A549 (cell line): ENCODE measurements around the gene TIMM10. TPM values are rescaled to one million over a fixed set of nuclear protein-coding genes. Genes with fewer than 3 reads are reported as not detected.

ENCODE experiments used
- ATAC-seq, 2 experiments: fragments of 200-7000 bp in 1 of 2; fragments of >200 bp in 1 of 2; cut with Nextera tagmentation in 1 of 2; cut with Tn5 transposase in 1 of 2; 3 replicates each; pipeline versions ENCODE4 v1.8.0 to v1.9.1; 2018 to 2020; ENCODE audit warnings: mild to moderate bottlenecking in 1 of 2, moderate library complexity in 1 of 2
- CTCF ChIA-PET: fragments of 300-600 bp; sonication (Branson Sonifier 250); formaldehyde crosslinking; extraction: SDS; loops from one replicate; lab custom pipeline; 2021; ENCODE audit warnings: antibody characterized with exemption, inconsistent platforms; lab: Yijun Ruan, JAX
- POLR2A ChIA-PET: fragments of 350-600 bp; formaldehyde crosslinking; extraction: SDS; loops from one replicate; lab custom pipeline; 2021; ENCODE audit warnings: antibody characterized with exemption, inconsistent platforms; lab: Yijun Ruan, JAX
- DNase-seq, 2 experiments: peaks; one replicate each; pipeline versions ENCODE4 v3.0.0 to v3.0.0-alpha.2; 2011 to 2016; ENCODE audit warnings: low read depth in 1 of 2, low spot score in 1 of 2
- FAIRE-seq: peaks from 2 replicates; lab custom pipeline; 2011; peaks lifted over from hg19 to GRCh38; lab: Jason Lieb, UNC
- H3K27ac ChIP-seq, 2 experiments: fragments of >200 bp; sonication (Bioruptor Twin); formaldehyde crosslinking; 3 replicates each; pipeline ENCODE4 v1.5.1; 2016 to 2017
- H3K4me1 ChIP-seq: fragments of >200 bp; sonication (Bioruptor Twin); formaldehyde crosslinking; 3 replicates; pipeline ENCODE4 v1.6.1; 2016
- H3K4me2 ChIP-seq: fragments of >200 bp; sonication (Bioruptor Twin); formaldehyde crosslinking; 3 replicates; pipeline ENCODE4 v1.6.1; 2016
- H3K4me3 ChIP-seq: fragments of >200 bp; sonication (Bioruptor Twin); formaldehyde crosslinking; 3 replicates; pipeline ENCODE4 v1.5.1; 2016
- H3K9me3 ChIP-seq: fragments of >200 bp; sonication (Bioruptor Twin); formaldehyde crosslinking; 3 replicates; pipeline ENCODE4 v1.6.1; 2016
- CHD2 ChIP-seq: fragments of 150-350 bp; IDR thresholded peaks from 2 replicates; pipeline ENCODE4 v1.6.1; 2014; ENCODE audit warnings: low read length; ENCODE audit not compliant: partially characterized antibody
- EHMT2 ChIP-seq: fragments of 200-600 bp; sonication (generic); IDR thresholded peaks from 2 replicates; pipeline ENCODE4 v1.6.1; 2016; ENCODE audit warnings: antibody characterized with exemption, low read depth, mild to moderate bottlenecking, moderate library complexity
- FOSB ChIP-seq: fragments of 250-450 bp; sonication (Bioruptor Pico); IDR thresholded peaks from 2 replicates; pipeline ENCODE4 v1.5.0; 2020; ENCODE audit warnings: mild to moderate bottlenecking, moderate library complexity
- FOXS1 ChIP-seq: fragments of 250-450 bp; sonication (Bioruptor Pico); IDR thresholded peaks from 2 replicates; pipeline ENCODE4 v1.5.0; 2020; ENCODE audit warnings: mild to moderate bottlenecking, moderate library complexity
- HDAC2 ChIP-seq: fragments of 200-600 bp; sonication (generic); IDR thresholded peaks from 2 replicates; pipeline ENCODE4 v1.6.1; 2016
- HOXB13 ChIP-seq: fragments of 250-450 bp; sonication (Bioruptor Pico); IDR thresholded peaks from 2 replicates; pipeline ENCODE4 v1.5.0; 2020; ENCODE audit warnings: low read depth, mild to moderate bottlenecking, moderate library complexity
- JUN ChIP-seq, 2 experiments: fragments of >200 bp; sonication (Bioruptor Twin); formaldehyde crosslinking; IDR thresholded peaks; 2 replicates in 1 of 2; 3 replicates in 1 of 2; pipeline ENCODE4 v1.6.1; 2016 to 2017
- JUNB ChIP-seq: fragments of >200 bp; sonication (Bioruptor Twin); formaldehyde crosslinking; IDR thresholded peaks from 2 replicates; pipeline ENCODE4 v1.6.1; 2016
- KDM1A ChIP-seq: fragments of 200-600 bp; sonication (generic); IDR thresholded peaks from 2 replicates; pipeline ENCODE4 v1.6.1; 2016; ENCODE audit warnings: low read depth, mild to moderate bottlenecking
- MAFK ChIP-seq: fragments of 450-650 bp; IDR thresholded peaks from 2 replicates; pipeline ENCODE4 v1.6.1; 2014; ENCODE audit not compliant: partially characterized antibody
- MYC ChIP-seq: IDR thresholded peaks from 2 replicates; pipeline ENCODE4 v1.6.1; 2012; ENCODE audit warnings: mild to moderate bottlenecking, inconsistent platforms, low read length, improper control_type of control experiment, borderline replicate concordance
- PHF8 ChIP-seq: fragments of 200-600 bp; sonication (generic); IDR thresholded peaks from 2 replicates; pipeline ENCODE4 v1.6.1; 2016; ENCODE audit warnings: low read depth, mild to moderate bottlenecking, antibody characterized with exemption, moderate library complexity, borderline replicate concordance
- POLR2A ChIP-seq: IDR thresholded peaks from 2 replicates; pipeline ENCODE4 v1.6.1; 2012; ENCODE audit warnings: mild to moderate bottlenecking, low read length
- RAD21 ChIP-seq, 2 experiments: fragments of >200 bp in 1 of 2; sonication (Bioruptor Twin) in 1 of 2; formaldehyde crosslinking in 1 of 2; IDR thresholded peaks in 1 of 2; conservative IDR thresholded peaks in 1 of 2; 2 replicates in 1 of 2; 3 replicates in 1 of 2; pipeline ENCODE4 v1.6.1; 2012 to 2018; ENCODE audit warnings: inconsistent platforms in 1 of 2
- RCOR1 ChIP-seq: fragments of 150-350 bp; IDR thresholded peaks from 2 replicates; pipeline ENCODE4 v1.6.1; 2014; ENCODE audit warnings: antibody characterized with exemption, low read length, low read depth
- RFX5 ChIP-seq: fragments of 450-650 bp; IDR thresholded peaks from 2 replicates; pipeline ENCODE4 v1.7.1; 2014; ENCODE audit warnings: antibody characterized with exemption, mild to moderate bottlenecking, moderate library complexity
- RNF2 ChIP-seq: fragments of 200-600 bp; sonication (generic); IDR thresholded peaks from 2 replicates; pipeline ENCODE4 v1.6.1; 2016; ENCODE audit warnings: low read depth, mild to moderate bottlenecking, antibody characterized with exemption, moderate library complexity, borderline replicate concordance
- TP53 ChIP-seq: fragments of 250-450 bp; sonication (Bioruptor Pico); IDR thresholded peaks from 2 replicates; pipeline ENCODE4 v1.5.0; 2021; ENCODE audit warnings: mild to moderate bottlenecking, moderate library complexity
- ZFP36 ChIP-seq: fragments of 450-650 bp; IDR thresholded peaks from 2 replicates; pipeline ENCODE4 v1.6.1; 2014; ENCODE audit warnings: borderline replicate concordance; ENCODE audit not compliant: partially characterized antibody
- WGBS: methylation state at CpG from one replicate; pipeline ENCODE4 v1.1.6; 2017; ENCODE audit errors: missing lambda C conversion rate; 5-methylcytosine and 5-hydroxymethylcytosine counted together
- polyA minus RNA-seq: library from RNA; depleted of rRNA, polyadenylated mRNA; stranded (reverse); fragments of >200 nt; gene quantifications from 2 replicates; pipeline ENCODE4 v1.2.3, GENCODE V29; 2011; rRNA and poly(A)+ RNA removed
- polyA plus RNA-seq, 4 experiments: library from polyadenylated mRNA; depleted of rRNA in 3 of 4; stranded (reverse); fragments of >200 nt; fragmentation: RNase III in 1 of 4; extraction: RNeasy Plus Mini Kit Qiagen cat#74134 plus additional on column Dnase treatment in 1 of 4; gene quantifications; 2 replicates in 3 of 4; 3 replicates in 1 of 4; pipeline ENCODE4 v1.2.3, GENCODE V29; 2011 to 2017
- TF ChIP-seq, protein P1 (sequence below): IDR thresholded peaks from 2 replicates; pipeline ENCODE4 v1.6.1; 2012
- TF ChIP-seq, protein P2 (sequence below): IDR thresholded peaks from 2 replicates; pipeline ENCODE4 v1.6.1; 2012; ENCODE audit warnings: low read depth, borderline replicate concordance
- TF ChIP-seq, protein P3 (sequence below): fragments of 450-650 bp; IDR thresholded peaks from 2 replicates; pipeline ENCODE4 v1.6.1; 2014; ENCODE audit warnings: antibody characterized with exemption
- TF ChIP-seq, protein P4 (sequence below): fragments of 150-350 bp; IDR thresholded peaks from 2 replicates; pipeline ENCODE4 v1.6.1; 2014; ENCODE audit warnings: low read depth, mild to moderate bottlenecking, low read length
- TF ChIP-seq, protein P5 (sequence below): fragments of >200 bp; sonication (Bioruptor Twin); formaldehyde crosslinking; IDR thresholded peaks from 3 replicates; pipeline ENCODE4 v1.6.1; 2016
- TF ChIP-seq, protein P6 (sequence below): fragments of 250-450 bp; sonication (Bioruptor Pico); IDR thresholded peaks from 2 replicates; pipeline ENCODE4 v1.5.0; 2021; ENCODE audit warnings: mild to moderate bottlenecking, moderate library complexity, borderline replicate concordance

The TIMM10 gene, protein sequence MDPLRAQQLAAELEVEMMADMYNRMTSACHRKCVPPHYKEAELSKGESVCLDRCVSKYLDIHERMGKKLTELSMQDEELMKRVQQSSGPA
- polyA plus RNA-seq (2011; rRNA removed) (248 and 249 TPM in 2 replicates), polyA plus RNA-seq (2017; fragmentation: RNase III; extraction: RNeasy Plus Mini Kit Qiagen cat#74134 plus additional on column Dnase treatment) (172 to 184 TPM (median 179 TPM) in 3 replicates), polyA minus RNA-seq (74.6 and 86.9 TPM in 2 replicates)
- polyA plus RNA-seq (2012; cell fraction: cytosol; rRNA removed), result 322 and 442 TPM in 2 replicates
- 167 and 200 TPM in 2 replicates for polyA plus RNA-seq (2012; cell fraction: nucleus; rRNA removed)

DNA sequence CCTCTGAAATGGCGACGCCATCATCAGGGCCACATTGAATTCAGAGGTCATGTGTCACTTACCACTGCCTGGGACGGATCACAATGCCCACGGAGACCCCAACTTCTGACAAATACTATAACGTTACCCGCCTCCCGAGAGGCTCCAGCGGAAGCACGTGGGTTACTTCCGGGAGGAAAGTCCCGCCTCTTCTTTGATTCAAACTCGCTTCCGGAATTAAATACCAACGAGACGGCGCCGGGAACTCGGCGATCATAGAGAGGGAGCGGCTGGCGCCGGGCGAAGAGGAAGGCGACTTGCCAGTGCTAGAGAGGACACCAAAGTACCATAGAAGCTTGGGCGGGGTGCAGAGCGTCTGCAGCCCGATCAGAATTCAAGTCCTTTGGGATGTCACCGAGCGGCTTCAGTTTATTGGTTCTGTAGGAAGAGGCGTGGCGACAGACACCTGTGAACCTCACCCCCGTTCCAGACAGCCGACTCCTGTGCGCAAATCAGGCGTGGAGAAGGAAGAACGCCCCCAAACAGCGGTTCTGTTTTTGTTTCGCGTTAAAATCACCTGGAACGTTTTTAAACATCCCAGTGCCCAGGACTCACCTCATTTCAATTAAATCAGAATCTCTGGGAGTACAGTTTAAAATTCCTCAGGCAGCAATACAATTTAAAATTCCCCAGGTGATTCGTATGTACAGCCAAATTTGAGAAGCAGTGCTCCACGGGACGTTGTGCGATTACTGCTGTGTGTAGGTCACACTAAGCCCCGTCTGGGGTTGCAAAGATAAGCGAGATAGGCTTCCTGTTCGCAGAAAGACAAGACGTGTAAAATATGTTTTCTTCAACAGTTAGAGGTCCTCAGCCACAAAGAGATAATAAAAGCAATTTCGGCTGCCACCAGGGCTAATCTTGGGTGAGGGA is at the start of gene TIMM10:
TIMM10 (minus strand) TSS at position 159 of the 912 bp plus-strand sequence. CDS start 565 bp downstream, outside the sequence.
- H3K4me1 ChIP-seq, result peaks cover 12% of the 10 kb centered on the region
- 2% methylated on average over 41 of the region's 49 CpGs for WGBS
- TF ChIP-seq MYC, result peak; percentile 66; the same call in 1 of the 2 replicates
- TF ChIP-seq, protein P1, sequence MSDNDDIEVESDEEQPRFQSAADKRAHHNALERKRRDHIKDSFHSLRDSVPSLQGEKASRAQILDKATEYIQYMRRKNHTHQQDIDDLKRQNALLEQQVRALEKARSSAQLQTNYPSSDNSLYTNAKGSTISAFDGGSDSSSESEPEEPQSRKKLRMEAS, result peak; percentile 97
- TF ChIP-seq, protein P2, sequence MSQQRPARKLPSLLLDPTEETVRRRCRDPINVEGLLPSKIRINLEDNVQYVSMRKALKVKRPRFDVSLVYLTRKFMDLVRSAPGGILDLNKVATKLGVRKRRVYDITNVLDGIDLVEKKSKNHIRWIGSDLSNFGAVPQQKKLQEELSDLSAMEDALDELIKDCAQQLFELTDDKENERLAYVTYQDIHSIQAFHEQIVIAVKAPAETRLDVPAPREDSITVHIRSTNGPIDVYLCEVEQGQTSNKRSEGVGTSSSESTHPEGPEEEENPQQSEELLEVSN, result peak; percentile 76; the same call in 1 of the 2 replicates
- TF ChIP-seq, protein P3, sequence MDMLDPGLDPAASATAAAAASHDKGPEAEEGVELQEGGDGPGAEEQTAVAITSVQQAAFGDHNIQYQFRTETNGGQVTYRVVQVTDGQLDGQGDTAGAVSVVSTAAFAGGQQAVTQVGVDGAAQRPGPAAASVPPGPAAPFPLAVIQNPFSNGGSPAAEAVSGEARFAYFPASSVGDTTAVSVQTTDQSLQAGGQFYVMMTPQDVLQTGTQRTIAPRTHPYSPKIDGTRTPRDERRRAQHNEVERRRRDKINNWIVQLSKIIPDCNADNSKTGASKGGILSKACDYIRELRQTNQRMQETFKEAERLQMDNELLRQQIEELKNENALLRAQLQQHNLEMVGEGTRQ, result peak; percentile 69
- no peak for TF ChIP-seq ZFP36
- TF ChIP-seq CHD2, result peak; percentile 29
- peak; percentile 18; the same call in 1 of the 2 replicates for TF ChIP-seq POLR2A
- TF ChIP-seq KDM1A, result no peak
- peak in 1 of 2 experiments; percentile 90; a peak in 3 of 5 replicates for TF ChIP-seq JUN (IDR thresholded peaks at IDR 0.05)
- TF ChIP-seq, protein P4, sequence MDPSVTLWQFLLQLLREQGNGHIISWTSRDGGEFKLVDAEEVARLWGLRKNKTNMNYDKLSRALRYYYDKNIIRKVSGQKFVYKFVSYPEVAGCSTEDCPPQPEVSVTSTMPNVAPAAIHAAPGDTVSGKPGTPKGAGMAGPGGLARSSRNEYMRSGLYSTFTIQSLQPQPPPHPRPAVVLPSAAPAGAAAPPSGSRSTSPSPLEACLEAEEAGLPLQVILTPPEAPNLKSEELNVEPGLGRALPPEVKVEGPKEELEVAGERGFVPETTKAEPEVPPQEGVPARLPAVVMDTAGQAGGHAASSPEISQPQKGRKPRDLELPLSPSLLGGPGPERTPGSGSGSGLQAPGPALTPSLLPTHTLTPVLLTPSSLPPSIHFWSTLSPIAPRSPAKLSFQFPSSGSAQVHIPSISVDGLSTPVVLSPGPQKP, result 0 out of 2 replicates have a peak, but pooled peaks have one; percentile 50
- TF ChIP-seq PHF8, result no peak; the same call in 1 of the 2 replicates
- TF ChIP-seq, protein P5, sequence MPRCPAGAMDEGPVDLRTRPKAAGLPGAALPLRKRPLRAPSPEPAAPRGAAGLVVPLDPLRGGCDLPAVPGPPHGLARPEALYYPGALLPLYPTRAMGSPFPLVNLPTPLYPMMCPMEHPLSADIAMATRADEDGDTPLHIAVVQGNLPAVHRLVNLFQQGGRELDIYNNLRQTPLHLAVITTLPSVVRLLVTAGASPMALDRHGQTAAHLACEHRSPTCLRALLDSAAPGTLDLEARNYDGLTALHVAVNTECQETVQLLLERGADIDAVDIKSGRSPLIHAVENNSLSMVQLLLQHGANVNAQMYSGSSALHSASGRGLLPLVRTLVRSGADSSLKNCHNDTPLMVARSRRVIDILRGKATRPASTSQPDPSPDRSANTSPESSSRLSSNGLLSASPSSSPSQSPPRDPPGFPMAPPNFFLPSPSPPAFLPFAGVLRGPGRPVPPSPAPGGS, result 0 out of 3 replicates have a peak, but pooled peaks have one; percentile 45
- peak; percentile 39; the same call in 1 of the 2 replicates for TF ChIP-seq RFX5
- TF ChIP-seq, all 56 proteins: peak for 10
- ATAC-seq (peak; percentile 95 to 99), FAIRE-seq (no peak), DNase-seq (peak; percentile 95 to 99)
- ChIA-PET POLR2A (interaction anchor here (0.7 to 1.0 kb wide), 2 partner anchors 21 to 116 kb away, joined by 3 read pairs; no protein-coding TSS in a partner anchor), CTCF (interaction anchor here (1.1 to 11.3 kb wide), 7 partner anchors 14 to 191 kb away, joined by 3 to 299 read pairs (median 119); partner anchors contain the start of genes RTN4RL2, SLC43A1 and UBE2L6)
- H3K4me2 ChIP-seq, result peak within 1 kb of the TSS; percentile 99
- peak within 1 kb of the TSS; percentile 75 to 89 for H3K27ac ChIP-seq
- peak within 1 kb of the TSS; percentile 68 for H3K4me3 ChIP-seq
- no peaks in the 10 kb centered on the region for H3K9me3 ChIP-seq

DNA sequence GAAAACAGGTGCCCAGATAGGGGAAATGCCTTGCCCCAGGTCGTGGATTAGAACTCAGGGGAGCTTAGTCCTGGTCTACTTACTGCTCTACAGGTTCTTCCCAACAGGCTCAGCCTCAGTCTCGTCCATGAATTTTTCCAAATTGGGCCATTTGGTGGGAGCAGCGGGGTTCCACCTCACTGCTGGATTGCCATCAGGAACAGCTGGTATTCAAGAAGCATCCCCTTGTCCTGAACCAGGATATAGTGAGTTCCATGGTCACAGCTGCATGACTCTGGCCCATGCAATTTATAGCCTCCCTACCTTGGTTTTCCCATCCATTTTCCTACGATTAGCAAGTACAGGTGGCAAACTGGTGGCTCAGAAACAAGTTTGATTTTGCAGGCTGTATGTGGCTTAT is 43.5 kb upstream of the TIMM10 start:
- H3K4me1 ChIP-seq, result peaks cover 7% of the 10 kb centered on the region; the same call in 2 of the 3 replicates
- WGBS, result 20% methylated on average over 4 of the region's 4 CpGs
- H3K4me3 ChIP-seq, result no peak overlapping the region
- no peak for FAIRE-seq
- CTCF ChIA-PET, result interaction anchor here (1.2 to 9.2 kb wide), 2 partner anchors 70 to 93 kb away, joined by 3 to 318 read pairs; no protein-coding TSS in a partner anchor
- H3K4me2 ChIP-seq, result no peak overlapping the region
- no peak for ATAC-seq
- POLR2A ChIA-PET, result interaction anchor here (1.2 kb wide), 1 partner anchor 67 kb away, joined by 3 read pairs; no protein-coding TSS in a partner anchor
- no peaks in the 10 kb centered on the region for H3K9me3 ChIP-seq
- H3K27ac ChIP-seq, result no peak overlapping the region
- DNase-seq, result no peak
- no peak for TF ChIP-seq JUN (IDR thresholded peaks at IDR 0.05)
- TF ChIP-seq MAFK, result no peak
- TF ChIP-seq JUNB, result no peak
- no peak for TF ChIP-seq RNF2
- TF ChIP-seq FOSB (CRISPR knock-in tag), result no peak
- TF ChIP-seq HOXB13 (CRISPR knock-in tag), result no peak
- no peak for TF ChIP-seq FOXS1 (CRISPR knock-in tag)
- TF ChIP-seq, protein P4, result no peak
- no peak for TF ChIP-seq RCOR1
- TF ChIP-seq TP53 (CRISPR knock-in tag), result no peak
- no peak for TF ChIP-seq RAD21 (conservative IDR thresholded peaks at IDR 0.05 in 1 of 2, IDR thresholded peaks at IDR 0.05 in 1 of 2)
- TF ChIP-seq HDAC2, result no peak
- no peak for TF ChIP-seq POLR2A
- no peak for TF ChIP-seq MYC
- TF ChIP-seq, protein P6, sequence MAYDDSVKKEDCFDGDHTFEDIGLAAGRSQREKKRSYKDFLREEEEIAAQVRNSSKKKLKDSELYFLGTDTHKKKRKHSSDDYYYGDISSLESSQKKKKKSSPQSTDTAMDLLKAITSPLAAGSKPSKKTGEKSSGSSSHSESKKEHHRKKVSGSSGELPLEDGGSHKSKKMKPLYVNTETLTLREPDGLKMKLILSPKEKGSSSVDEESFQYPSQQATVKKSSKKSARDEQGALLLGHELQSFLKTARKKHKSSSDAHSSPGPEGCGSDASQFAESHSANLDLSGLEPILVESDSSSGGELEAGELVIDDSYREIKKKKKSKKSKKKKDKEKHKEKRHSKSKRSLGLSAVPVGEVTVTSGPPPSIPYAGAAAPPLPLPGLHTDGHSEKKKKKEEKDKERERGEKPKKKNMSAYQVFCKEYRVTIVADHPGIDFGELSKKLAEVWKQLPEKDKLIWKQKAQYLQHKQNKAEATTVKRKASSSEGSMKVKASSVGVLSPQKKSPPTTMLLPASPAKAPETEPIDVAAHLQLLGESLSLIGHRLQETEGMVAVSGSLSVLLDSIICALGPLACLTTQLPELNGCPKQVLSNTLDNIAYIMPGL (CRISPR knock-in tag), result no peak
- TF ChIP-seq EHMT2, result no peak
